ENCODE results near the gene ELAPOR1.
A peak's percentile ranks its signal among the peaks of the same experiment; 100 is the strongest.

Gene ELAPOR1

GRCh38 chr1:109151146-109151990 is 37.5 kb downstream of the ELAPOR1 start:
- Histone ChIP-seq H4K20me1 (no peaks in the 10 kb centered on the region), H3K4me1 (peaks cover 60% of the 10 kb centered on the region), H3K9ac (no peak overlapping the region), H3K27me3 (no peaks in the 10 kb centered on the region), H3K9me3 (no peaks in the 10 kb centered on the region), H3K4me2 (no peak overlapping the region), H3K4me3 (no peak overlapping the region), H3K27ac (0 out of 2 replicates have a peak overlapping the region, but pooled peaks have one; percentile 3), H3K36me3 (no peaks in the 10 kb centered on the region)
- no peak for TF ChIP-seq Cebpa-rat (IDR thresholded peaks at IDR 0.05)

GRCh38 chr1:109152196-109152595 is 38.3 kb downstream of the ELAPOR1 start:
- no peak overlapping the region for H3K27ac ChIP-seq
- H4K20me1 ChIP-seq: no peaks in the 10 kb centered on the region
- H3K9ac ChIP-seq: no peak overlapping the region
- TF ChIP-seq Cebpa-rat (IDR thresholded peaks at IDR 0.05): no peak
- no peaks in the 10 kb centered on the region for H3K9me3 ChIP-seq
- H3K4me2 ChIP-seq: no peak overlapping the region; the same call in 1 of the 2 replicates
- peaks cover 60% of the 10 kb centered on the region for H3K4me1 ChIP-seq
- H3K27me3 ChIP-seq: no peaks in the 10 kb centered on the region
- no peaks in the 10 kb centered on the region for H3K36me3 ChIP-seq
- no peak overlapping the region for H3K4me3 ChIP-seq

GRCh38 chr1:109156916-109157385 is 43.0 kb downstream of the ELAPOR1 start:
- H3K4me1 ChIP-seq: peaks cover 45% of the 10 kb centered on the region
- no peaks in the 10 kb centered on the region for H3K36me3 ChIP-seq
- H3K27ac ChIP-seq: no peak overlapping the region
- no peaks in the 10 kb centered on the region for H3K9me3 ChIP-seq
- TF ChIP-seq Cebpa-rat (IDR thresholded peaks at IDR 0.05): no peak
- H3K27me3 ChIP-seq: no peaks in the 10 kb centered on the region
- no peak overlapping the region for H3K4me3 ChIP-seq
- no peak overlapping the region for H3K4me2 ChIP-seq
- H4K20me1 ChIP-seq: no peaks in the 10 kb centered on the region
- no peak overlapping the region for H3K9ac ChIP-seq

GRCh38 chr1:109158433-109158832 is 44.5 kb downstream of the ELAPOR1 start:
- Histone ChIP-seq H3K9ac (no peak overlapping the region), H4K20me1 (no peaks in the 10 kb centered on the region), H3K4me2 (no peak overlapping the region), H3K9me3 (no peaks in the 10 kb centered on the region), H3K4me1 (peaks cover 40% of the 10 kb centered on the region), H3K27ac (no peak overlapping the region), H3K36me3 (no peaks in the 10 kb centered on the region), H3K4me3 (no peak overlapping the region), H3K27me3 (no peaks in the 10 kb centered on the region)
- no peak for TF ChIP-seq Cebpa-rat (IDR thresholded peaks at IDR 0.05)

- H4K20me1 ChIP-seq: no peaks in the 10 kb centered on the region
- peaks cover 31% of the 10 kb centered on the region for H3K4me1 ChIP-seq
These were observed 45.4 kb downstream of the ELAPOR1 start for GRCh38 chr1:109159326-109159725.

GRCh38 chr1:109160071-109160840 is 46.3 kb downstream of the ELAPOR1 start:
- no peaks in the 10 kb centered on the region for H3K9me3 ChIP-seq
- no peak overlapping the region for H3K4me2 ChIP-seq
- peaks cover 22% of the 10 kb centered on the region for H3K4me1 ChIP-seq
- TF ChIP-seq Cebpa-rat (IDR thresholded peaks at IDR 0.05): no peak
- H3K27me3 ChIP-seq: no peaks in the 10 kb centered on the region
- H3K27ac ChIP-seq: no peak overlapping the region
- H3K9ac ChIP-seq: no peak overlapping the region
- no peaks in the 10 kb centered on the region for H4K20me1 ChIP-seq
- no peak overlapping the region for H3K4me3 ChIP-seq
- H3K36me3 ChIP-seq: no peaks in the 10 kb centered on the region

More at GRCh38 chr1:109159326-109159725, 45.4 kb downstream of the ELAPOR1 start:
- Histone ChIP-seq H3K9me3 (no peaks in the 10 kb centered on the region), H3K4me2 (no peak overlapping the region), H3K27me3 (no peaks in the 10 kb centered on the region), H3K36me3 (no peaks in the 10 kb centered on the region), H3K9ac (no peak overlapping the region), H3K4me3 (no peak overlapping the region), H3K27ac (no peak overlapping the region)
- TF ChIP-seq Cebpa-rat (IDR thresholded peaks at IDR 0.05): no peak

GRCh38 chr1:109161858-109162606 is 48.1 kb downstream of the ELAPOR1 start:
- no peaks in the 10 kb centered on the region for H4K20me1 ChIP-seq
- H3K27me3 ChIP-seq: no peaks in the 10 kb centered on the region
- peaks cover 21% of the 10 kb centered on the region for H3K4me1 ChIP-seq
- no peaks in the 10 kb centered on the region for H3K9me3 ChIP-seq
- no peak overlapping the region for H3K9ac ChIP-seq
- H3K36me3 ChIP-seq: no peaks in the 10 kb centered on the region
- peak overlapping the region; percentile 27 for H3K4me2 ChIP-seq
- TF ChIP-seq Cebpa-rat (IDR thresholded peaks at IDR 0.05): peak; percentile 100
- H3K4me3 ChIP-seq: no peak overlapping the region
- H3K27ac ChIP-seq: no peak overlapping the region

- peak; percentile 54; the same call in 1 of the 2 replicates for TF ChIP-seq Cebpa-rat (IDR thresholded peaks at IDR 0.05)
- Histone ChIP-seq H3K4me1 (peaks cover 27% of the 10 kb centered on the region), H3K4me2 (peak overlapping the region; percentile 27; the same call in 1 of the 2 replicates), H3K27me3 (no peaks in the 10 kb centered on the region), H3K36me3 (no peaks in the 10 kb centered on the region), H3K4me3 (no peak overlapping the region), H3K9me3 (no peaks in the 10 kb centered on the region), H3K27ac (no peak overlapping the region), H3K9ac (no peak overlapping the region), H4K20me1 (no peaks in the 10 kb centered on the region)
These were observed 48.7 kb downstream of the ELAPOR1 start for GRCh38 chr1:109162626-109163025.

- Histone ChIP-seq H3K27ac (no peak overlapping the region), H3K4me3 (no peak overlapping the region), H3K4me1 (peaks cover 36% of the 10 kb centered on the region), H3K27me3 (no peaks in the 10 kb centered on the region), H3K9me3 (no peaks in the 10 kb centered on the region), H3K4me2 (no peak overlapping the region), H4K20me1 (no peaks in the 10 kb centered on the region), H3K9ac (no peak overlapping the region), H3K36me3 (no peaks in the 10 kb centered on the region)
- TF ChIP-seq Cebpa-rat (IDR thresholded peaks at IDR 0.05): no peak
These were observed 49.6 kb downstream of the ELAPOR1 start for GRCh38 chr1:109163551-109163950.

All from BLaER1 (cell line).